Breast epithelium (tissue), 3 donors: Measurements from ENCODE around the gene CTSO.

ENCODE experiments used
- POLR2A ChIP-seq: fragments of 450-650 bp; IDR thresholded peaks from one replicate; pipeline ENCODE4 v1.6.1; 2016; ENCODE audit warnings: antibody characterized with exemption, mild to moderate bottlenecking, moderate library complexity
- POLR2AphosphoS5 ChIP-seq, 3 donors: sonication (generic); formaldehyde crosslinking; IDR thresholded peaks; one replicate each; pipeline ENCODE4 v1.6.1; 2017; ENCODE audit warnings: antibody characterized with exemption in 3 of 3

GRCh38 chr4:155999725-156000124, 46.1 kb upstream of the CTSO start:
- no peak for TF ChIP-seq POLR2A
- TF ChIP-seq POLR2AphosphoS5 (IDR thresholded peaks at IDR 0.05): no peak
